Activated naive CD8-positive, alpha-beta T cell treated with anti-CD3 and anti-CD28 coated beads for 36 hours (primary cell): ENCODE measurements around the gene APBB3. TPM values are rescaled to one million over a fixed set of nuclear protein-coding genes. Genes with fewer than 3 reads are reported as not detected.

Source experiments
- total RNA-seq, 2 experiments: library from RNA; stranded (reverse); gene quantifications; one replicate each; pipeline ENCODE4 v1.2.3, GENCODE V29; 2021

The APBB3 gene
- total RNA-seq, 2 experiments from 2014 or later, result 17.5 to 17.8 TPM

Other genes with a start within 250 kb of the APBB3 start
- gene HBEGF, start 218.0 kb downstream of the APBB3 start, total RNA-seq, result 1 to 10 TPM; 5.7 TPM
- not detected for gene SLC4A9, start 204.4 kb downstream of the APBB3 start, total RNA-seq
- 10 to 100 TPM; 86.7 to 89.6 TPM for gene ANKHD1, start 162.8 kb downstream of the APBB3 start, total RNA-seq
- 10 to 100 TPM; 13.9 to 15.5 TPM for gene EIF4EBP3, start 16.9 kb downstream of the APBB3 start, total RNA-seq
- gene SRA1, start 7.1 kb downstream of the APBB3 start, total RNA-seq, result 10 to 100 TPM; 54.6 to 60.6 TPM
- 100 to 1,000 TPM in 1 of 2 experiments, 10 to 100 TPM in 1; 97.4 to 100 TPM for gene SLC35A4, start 230 bp upstream of the APBB3 start, total RNA-seq
- under 1 TPM; 0.42 to 0.58 TPM for gene CD14, start 68.6 kb upstream of the APBB3 start, total RNA-seq
- 10 to 100 TPM; 34.4 to 37.4 TPM for gene TMCO6, start 74.9 kb upstream of the APBB3 start, total RNA-seq
- 10 to 100 TPM; 64.2 to 69.4 TPM for gene NDUFA2, start 83.0 kb upstream of the APBB3 start, total RNA-seq
- 10 to 100 TPM; 94.3 to 95.3 TPM for gene IK, start 83.2 kb upstream of the APBB3 start, total RNA-seq
- gene WDR55, start 100.3 kb upstream of the APBB3 start, total RNA-seq, result 10 to 100 TPM; 37.5 to 38.9 TPM
- gene DND1, start 109.0 kb upstream of the APBB3 start, total RNA-seq, result 1 to 10 TPM; 2.7 to 3.7 TPM
- gene HARS1, start 126.8 kb upstream of the APBB3 start, total RNA-seq, result 100 to 1,000 TPM in 1 of 2 experiments, 10 to 100 TPM in 1; 95.2 to 104 TPM
- gene HARS2, start 126.9 kb upstream of the APBB3 start, total RNA-seq, result 10 to 100 TPM; 23.6 to 24.0 TPM
- gene ZMAT2, start 135.8 kb upstream of the APBB3 start, total RNA-seq, result 10 to 100 TPM; 64.8 to 67.2 TPM
- gene PCDHA1, start 221.5 kb upstream of the APBB3 start, total RNA-seq, result not detected
- not detected for gene PCDHA2, start 230.3 kb upstream of the APBB3 start, total RNA-seq
- gene PCDHA3, start 236.5 kb upstream of the APBB3 start, total RNA-seq, result not detected
- gene PCDHA4, start 242.5 kb upstream of the APBB3 start, total RNA-seq, result not detected